Testis (tissue), 2 donors: Measurements from ENCODE around the gene RALGPS1.

Source experiments
- CTCF ChIP-seq, 3 experiments: fragments of 450-650 bp in 2 of 3; fragments of 200-600 bp in 1 of 3; sonication (generic) in 1 of 3; IDR thresholded peaks; one replicate each; pipeline ENCODE4 v1.5.1; 2016 to 2019; ENCODE audit warnings: antibody characterized with exemption in 3 of 3, mild to moderate bottlenecking in 2 of 3, moderate library complexity in 1 of 3
- POLR2A ChIP-seq: fragments of 450-650 bp; IDR thresholded peaks from one replicate; pipeline ENCODE4 v1.6.1; 2017; ENCODE audit warnings: antibody characterized with exemption, mild to moderate bottlenecking, moderate library complexity

- TF ChIP-seq CTCF (IDR thresholded peaks at IDR 0.05), result no peak
- no peak for TF ChIP-seq POLR2A
Observed at GRCh38 chr9:127012250-127012649, 97.7 kb downstream of the RALGPS1 start.
